WERI-Rb-1 (cell line): ENCODE results near the gene TNIK.

Source experiments
- DNase-seq: peaks from one replicate; pipeline ENCODE4 v3.0.0-alpha.2; 2020
- H3K27ac ChIP-seq: fragments of 250-450 bp; sonication (Bioruptor Pico); 2 replicates; pipeline ENCODE4 v1.5.1; 2020; ENCODE audit warnings: mild to moderate bottlenecking, moderate library complexity
- H3K27me3 ChIP-seq: fragments of 250-450 bp; sonication (Bioruptor Pico); 2 replicates; pipeline ENCODE4 v1.5.1; 2021; ENCODE audit warnings: mild to moderate bottlenecking, low read depth, moderate library complexity; ENCODE audit not compliant: insufficient read depth, severe bottlenecking
- H3K36me3 ChIP-seq: fragments of 250-450 bp; sonication (Bioruptor Pico); 2 replicates; pipeline ENCODE4 v1.5.1; 2020; ENCODE audit warnings: mild to moderate bottlenecking, moderate library complexity
- H3K4me3 ChIP-seq: 2 replicates; pipeline ENCODE4 v1.5.1; 2011; ENCODE audit warnings: low read depth, mild to moderate bottlenecking, control low read depth, low read length
- H3K9me3 ChIP-seq: fragments of 250-450 bp; sonication (Bioruptor Pico); 2 replicates; pipeline ENCODE4 v1.5.1; 2021; ENCODE audit warnings: mild to moderate bottlenecking, moderate library complexity; ENCODE audit not compliant: severe bottlenecking
- CTCF ChIP-seq: IDR thresholded peaks from 2 replicates; pipeline ENCODE4 v1.5.1; 2011; ENCODE audit warnings: low read depth, mild to moderate bottlenecking, control low read depth, inconsistent platforms, low read length

Gene TNIK

GRCh38 chr3:171092467-171092911 lies 367.7 kb downstream of the TNIK start:
- no peak for TF ChIP-seq CTCF
- Histone ChIP-seq H3K36me3 (no peaks in the 10 kb centered on the region), H3K4me3 (no peak overlapping the region), H3K27ac (no peak overlapping the region), H3K9me3 (no peaks in the 10 kb centered on the region), H3K27me3 (no peaks in the 10 kb centered on the region)
- no peak for DNase-seq

- H3K27ac ChIP-seq = no peak overlapping the region
- no peaks in the 10 kb centered on the region for H3K27me3 ChIP-seq
- TF ChIP-seq CTCF = no peak
- no peak for DNase-seq
- H3K4me3 ChIP-seq = no peak overlapping the region
- H3K9me3 ChIP-seq = no peaks in the 10 kb centered on the region
- no peaks in the 10 kb centered on the region for H3K36me3 ChIP-seq
These were observed 369.9 kb downstream of the TNIK start for GRCh38 chr3:171090321-171090720.

- no peak overlapping the region for H3K4me3 ChIP-seq
- no peaks in the 10 kb centered on the region for H3K27me3 ChIP-seq
- TF ChIP-seq CTCF = no peak
- H3K9me3 ChIP-seq = no peaks in the 10 kb centered on the region
- DNase-seq = no peak
- H3K27ac ChIP-seq = no peak overlapping the region
- no peaks in the 10 kb centered on the region for H3K36me3 ChIP-seq
These were observed 371.0 kb downstream of the TNIK start for GRCh38 chr3:171088964-171089754.

GRCh38 chr3:171088496-171088895 lies 371.7 kb downstream of the TNIK start:
- Histone ChIP-seq H3K27me3 (no peaks in the 10 kb centered on the region), H3K27ac (no peak overlapping the region), H3K36me3 (no peaks in the 10 kb centered on the region), H3K9me3 (no peaks in the 10 kb centered on the region), H3K4me3 (no peak overlapping the region)
- TF ChIP-seq CTCF = no peak
- DNase-seq = no peak

- DNase-seq = no peak
- Histone ChIP-seq H3K9me3 (no peaks in the 10 kb centered on the region), H3K36me3 (no peaks in the 10 kb centered on the region), H3K4me3 (no peak overlapping the region), H3K27me3 (no peaks in the 10 kb centered on the region), H3K27ac (no peak overlapping the region)
- TF ChIP-seq CTCF = no peak
These were observed 373.3 kb downstream of the TNIK start for GRCh38 chr3:171086914-171087313.

- Histone ChIP-seq H3K27me3 (no peaks in the 10 kb centered on the region), H3K4me3 (no peak overlapping the region), H3K9me3 (no peaks in the 10 kb centered on the region), H3K27ac (no peak overlapping the region), H3K36me3 (no peaks in the 10 kb centered on the region)
- no peak for DNase-seq
- no peak for TF ChIP-seq CTCF
These were observed 382.9 kb downstream of the TNIK start for GRCh38 chr3:171077261-171077660.
